Keratinocyte (primary cell): ENCODE measurements around the gene HELZ. TPM values are rescaled to one million over a fixed set of nuclear protein-coding genes. Genes with fewer than 3 reads are reported as not detected.

ENCODE experiments used
- DNase-seq: peaks from one replicate; pipeline ENCODE4 v3.0.0-alpha.2; 2011; ENCODE audit warnings: low read depth, missing footprints, low spot score
- FAIRE-seq: peaks from 2 replicates; lab custom pipeline; 2011; peaks lifted over from hg19 to GRCh38; lab: Jason Lieb, UNC
- H2AFZ ChIP-seq: 2 replicates; pipeline ENCODE4 v1.6.0; 2012; ENCODE audit warnings: low read length, control low read depth, inconsistent platforms; ENCODE audit not compliant: control insufficient read depth
- H3K27ac ChIP-seq: 2 replicates; pipeline ENCODE4 v1.5.1; 2011; ENCODE audit warnings: low read length; ENCODE audit not compliant: control insufficient read depth, insufficient read depth
- H3K27me3 ChIP-seq: 3 replicates; pipeline ENCODE4 v1.6.0; 2011; ENCODE audit warnings: low read length; ENCODE audit not compliant: control insufficient read depth, insufficient read depth; ENCODE audit errors: extremely low read depth
- H3K36me3 ChIP-seq, 2 experiments: 2 replicates in 1 of 2; 3 replicates in 1 of 2; pipeline ENCODE4 v1.5.1; 2011; ENCODE audit warnings: low read length in 2 of 2, mild to moderate bottlenecking in 1 of 2; ENCODE audit not compliant: control insufficient read depth in 2 of 2, insufficient read depth in 2 of 2; ENCODE audit errors: extremely low read depth in 1 of 2
- H3K4me1 ChIP-seq: 3 replicates; pipeline ENCODE4 v1.5.1; 2011; ENCODE audit warnings: low read length; ENCODE audit not compliant: control insufficient read depth, insufficient read depth; ENCODE audit errors: extremely low read depth
- H3K4me2 ChIP-seq: 3 replicates; pipeline ENCODE4 v1.6.0; 2011; ENCODE audit warnings: low read depth, low read length; ENCODE audit not compliant: control insufficient read depth, insufficient read depth; ENCODE audit errors: extremely low read depth
- H3K4me3 ChIP-seq, 3 experiments: fragments of 200-600 bp in 1 of 3; sonication (generic) in 1 of 3; 2 replicates in 2 of 3; 3 replicates in 1 of 3; pipeline ENCODE4 v1.5.1; 2011 to 2016; ENCODE audit warnings: low read length in 3 of 3, mild to moderate bottlenecking in 3 of 3, control low read depth in 2 of 3, inconsistent platforms in 1 of 3, low read depth in 1 of 3, mixed read lengths in 1 of 3, mixed run types in 1 of 3, moderate library complexity in 1 of 3; ENCODE audit not compliant: control insufficient read depth in 2 of 3, insufficient read depth in 2 of 3; ENCODE audit errors: extremely low read depth in 1 of 3
- H3K79me2 ChIP-seq: 2 replicates; pipeline ENCODE4 v1.6.0; 2012; ENCODE audit warnings: low read length; ENCODE audit not compliant: control insufficient read depth, insufficient read depth
- H3K9ac ChIP-seq: 3 replicates; pipeline ENCODE4 v1.6.0; 2011; ENCODE audit warnings: low read length; ENCODE audit not compliant: control insufficient read depth, insufficient read depth; ENCODE audit errors: extremely low read depth
- H3K9me1 ChIP-seq: 3 replicates; pipeline ENCODE4 v1.6.0; 2011; ENCODE audit warnings: low read length; ENCODE audit not compliant: control insufficient read depth, insufficient read depth; ENCODE audit errors: extremely low read depth
- H3K9me3 ChIP-seq: 2 replicates; pipeline ENCODE4 v1.5.1; 2012; ENCODE audit warnings: low read depth, low read length; ENCODE audit not compliant: control insufficient read depth
- H4K20me1 ChIP-seq: 3 replicates; pipeline ENCODE4 v1.6.0; 2011; ENCODE audit warnings: low read length; ENCODE audit not compliant: control insufficient read depth, insufficient read depth; ENCODE audit errors: extremely low read depth
- EZH2 ChIP-seq: IDR thresholded peaks from one replicate; pipeline ENCODE4 v1.6.1; 2012; ENCODE audit warnings: inconsistent platforms, mild to moderate bottlenecking, low read length, moderate library complexity
- dilution Hi-C: fragments of 300-500 bp; cut with MboI; formaldehyde crosslinking; loops from one replicate; pipeline ENCODE4 v1.7.0; 2020; ENCODE audit warnings: low sequenced_read_pairs; ENCODE audit not compliant: extremely low pct_ligation_motif_present
- polyA plus RNA-seq, 5 experiments: library from polyadenylated mRNA; depleted of rRNA in 3 of 5; stranded (reverse) in 3 of 5; stranded (forward) in 1 of 5; unstranded in 1 of 5; fragments of >200 nt; gene quantifications; 1 replicate in 1 of 5; 2 replicates in 3 of 5; 3 replicates in 1 of 5; pipeline versions ENCODE4 v1.2.1 to v1.2.3, GENCODE V29; 2011 to 2012; ENCODE audit warnings: missing spikeins in 2 of 5, low read depth in 1 of 5, low replicate concordance in 1 of 5
- TF ChIP-seq, protein P1 (sequence below), 3 experiments: IDR thresholded peaks in 1 of 3; conservative IDR thresholded peaks in 1 of 3; optimal IDR thresholded peaks in 1 of 3; 2 replicates in 2 of 3; 3 replicates in 1 of 3; pipeline versions ENCODE3 to v1.5.1; 2011; ENCODE audit warnings: low read length in 3 of 3, mild to moderate bottlenecking in 3 of 3, moderate library complexity in 2 of 3, control low read depth in 1 of 3, inconsistent platforms in 1 of 3; ENCODE audit not compliant: insufficient read depth in 2 of 3; ENCODE audit errors: extremely low read depth in 1 of 3

HELZ gene
- polyA plus RNA-seq, 1 donor (not counting 4 experiments of a cell fraction or from before 2014, with no cell fraction given): 18.2 TPM

DNA sequence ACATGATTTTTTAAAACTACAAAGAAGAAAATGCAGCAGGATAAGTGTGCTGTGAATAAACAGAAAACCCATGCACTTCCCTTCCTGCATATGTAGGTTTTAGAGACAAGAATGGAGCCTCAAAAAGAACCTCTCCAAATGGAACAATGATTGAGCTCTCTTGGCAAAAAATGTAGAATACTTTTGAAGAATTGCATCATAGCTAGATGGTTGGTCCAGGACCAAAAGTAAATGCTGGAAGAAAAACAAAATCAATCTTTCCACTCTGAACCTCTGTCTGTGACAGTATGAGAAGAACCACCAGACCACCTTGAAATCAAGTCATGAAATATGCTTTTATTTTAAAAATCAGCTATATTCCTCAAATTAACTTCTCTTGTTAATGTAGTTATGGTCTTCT lies 17.5 kb downstream of the HELZ start:
- Histone ChIP-seq H3K79me2 (peaks cover 61% of the 10 kb centered on the region), H3K4me2 (no peak overlapping the region)
- dilution Hi-C loops: no loop called here

DNA sequence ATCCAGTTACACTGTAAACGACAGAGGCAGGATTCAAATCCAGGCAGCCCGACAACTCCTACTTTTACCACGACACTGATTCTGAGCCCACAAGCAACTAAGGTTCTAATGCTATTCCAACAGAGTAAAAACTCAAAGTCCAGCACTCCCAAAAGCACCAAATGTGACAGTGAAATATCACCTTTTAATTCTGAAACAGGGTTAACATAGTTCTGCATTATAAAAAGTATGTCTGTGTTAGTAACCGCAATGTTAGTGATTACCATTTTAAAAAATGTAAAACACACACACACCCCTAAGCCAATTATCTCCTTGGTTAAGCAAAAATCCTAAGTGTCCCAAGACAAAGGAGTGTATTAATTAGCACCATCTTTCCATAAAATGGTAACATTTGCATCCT lies 19.7 kb downstream of the HELZ start:
- TF ChIP-seq, protein P1, sequence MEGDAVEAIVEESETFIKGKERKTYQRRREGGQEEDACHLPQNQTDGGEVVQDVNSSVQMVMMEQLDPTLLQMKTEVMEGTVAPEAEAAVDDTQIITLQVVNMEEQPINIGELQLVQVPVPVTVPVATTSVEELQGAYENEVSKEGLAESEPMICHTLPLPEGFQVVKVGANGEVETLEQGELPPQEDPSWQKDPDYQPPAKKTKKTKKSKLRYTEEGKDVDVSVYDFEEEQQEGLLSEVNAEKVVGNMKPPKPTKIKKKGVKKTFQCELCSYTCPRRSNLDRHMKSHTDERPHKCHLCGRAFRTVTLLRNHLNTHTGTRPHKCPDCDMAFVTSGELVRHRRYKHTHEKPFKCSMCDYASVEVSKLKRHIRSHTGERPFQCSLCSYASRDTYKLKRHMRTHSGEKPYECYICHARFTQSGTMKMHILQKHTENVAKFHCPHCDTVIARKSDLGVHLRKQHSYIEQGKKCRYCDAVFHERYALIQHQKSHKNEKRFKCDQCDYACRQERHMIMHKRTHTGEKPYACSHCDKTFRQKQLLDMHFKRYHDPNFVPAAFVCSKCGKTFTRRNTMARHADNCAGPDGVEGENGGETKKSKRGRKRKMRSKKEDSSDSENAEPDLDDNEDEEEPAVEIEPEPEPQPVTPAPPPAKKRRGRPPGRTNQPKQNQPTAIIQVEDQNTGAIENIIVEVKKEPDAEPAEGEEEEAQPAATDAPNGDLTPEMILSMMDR (optimal IDR thresholded peaks at IDR 0.05 in 1 of 3, IDR thresholded peaks at IDR 0.05 in 1 of 3, conservative IDR thresholded peaks at IDR 0.05 in 1 of 3; ENCODE audit: extremely low read depth in 1 of 3, insufficient read depth in 2 of 3, low read length in 3 of 3): no peak
- no peak for TF ChIP-seq EZH2
- dilution Hi-C loops: no loop called here
- H3K27me3 ChIP-seq: no peaks in the 10 kb centered on the region
- DNase-seq: no peak
- no peaks in the 10 kb centered on the region for H3K9me3 ChIP-seq
- no peak overlapping the region for H3K4me3 ChIP-seq
- no peak for FAIRE-seq
- H3K9ac ChIP-seq: no peak overlapping the region
- H3K36me3 ChIP-seq: peaks cover 5 to 10% of the 10 kb centered on the region in 2 experiments
- no peak overlapping the region for H3K27ac ChIP-seq
- H2AFZ ChIP-seq: no peak overlapping the region
- H3K4me2 ChIP-seq: no peak overlapping the region
- peaks cover 77% of the 10 kb centered on the region for H3K79me2 ChIP-seq
- H3K4me1 ChIP-seq: peaks cover 3% of the 10 kb centered on the region
- H3K9me1 ChIP-seq: no peaks in the 10 kb centered on the region
- H4K20me1 ChIP-seq: peaks cover 3% of the 10 kb centered on the region

More for the DNA sequence above, 17.5 kb downstream of the HELZ start:
- no peak for TF ChIP-seq EZH2
- TF ChIP-seq, protein P1 (optimal IDR thresholded peaks at IDR 0.05 in 1 of 3, IDR thresholded peaks at IDR 0.05 in 1 of 3, conservative IDR thresholded peaks at IDR 0.05 in 1 of 3; ENCODE audit: extremely low read depth in 1 of 3, insufficient read depth in 2 of 3, low read length in 3 of 3): no peak
- H3K9me3 ChIP-seq: no peaks in the 10 kb centered on the region
- peaks cover 5% of the 10 kb centered on the region in 2 experiments for H3K36me3 ChIP-seq
- H3K4me1 ChIP-seq: no peaks in the 10 kb centered on the region
- no peak overlapping the region for H3K27ac ChIP-seq
- no peak for DNase-seq
- H3K27me3 ChIP-seq: no peaks in the 10 kb centered on the region
- H4K20me1 ChIP-seq: no peaks in the 10 kb centered on the region
- H3K9ac ChIP-seq: no peak overlapping the region
- H2AFZ ChIP-seq: no peak overlapping the region
- no peak for FAIRE-seq
- no peaks in the 10 kb centered on the region for H3K9me1 ChIP-seq
- no peak overlapping the region for H3K4me3 ChIP-seq
